ENCODE data around the gene RFTN1. TPM values are rescaled to one million over a fixed set of nuclear protein-coding genes. Genes with fewer than 3 reads are reported as not detected.

RFTN1 gene
- total and polyA plus RNA-seq, 2 experiments from 2014 or later = 3.3 to 7.2 TPM

GRCh38 chr3:16500911-16501310 is 12.6 kb downstream of the RFTN1 start:
- Histone ChIP-seq H3K27me3 (ENCODE audit: insufficient read depth) (no peaks in the 10 kb centered on the region), H3K36me3 (ENCODE audit: insufficient read depth) (no peaks in the 10 kb centered on the region; the same call in 1 of the 2 replicates), H3K4me3 (no peak overlapping the region), H3K9me2 (ENCODE audit: insufficient read depth) (peaks cover 7% of the 10 kb centered on the region; the same call in 1 of the 2 replicates), H3F3A (replicated peaks; ENCODE audit: low read depth) (no peaks in the 10 kb centered on the region), H3K4me2 (no peak overlapping the region), H2AFZ (no peak overlapping the region), H3K4me1 (ENCODE audit: insufficient read depth) (peaks cover 18% of the 10 kb centered on the region), H3K79me2 (replicated peaks; ENCODE audit: insufficient read depth) (no peaks in the 10 kb centered on the region), H3K27ac (ENCODE audit: low read depth) (no peak overlapping the region), H4K20me1 (replicated peaks; ENCODE audit: insufficient read depth) (no peaks in the 10 kb centered on the region)
- Mint-ChIP-seq H3K36me3 (ENCODE audit: low read depth) (no peaks in the 10 kb centered on the region; the same call in 2 of the 3 replicates), H3K27me3 (ENCODE audit: insufficient read depth, low read depth, poor library complexity) (peaks cover 2% of the 10 kb centered on the region), H3K4me1 (peaks cover 16% of the 10 kb centered on the region), H3K27ac (no peak overlapping the region), H3K9me3 (no peaks in the 10 kb centered on the region), H3K4me3 (no peak overlapping the region)
- TF ChIP-seq ZNF331 (CRISPR knock-in tag; IDR thresholded peaks at IDR 0.05; ENCODE audit: low read depth) = no peak
- no peak for TF ChIP-seq JUNB (IDR thresholded peaks at IDR 0.05; ENCODE audit: unreplicated experiment)
- TF ChIP-seq EZH2phosphoT487 (IDR thresholded peaks at IDR 0.05; ENCODE audit: unreplicated experiment) = no peak
- no peak for TF ChIP-seq EZH2 (IDR thresholded peaks at IDR 0.05; ENCODE audit: low read depth, unreplicated experiment)
- TF ChIP-seq, protein P1, sequence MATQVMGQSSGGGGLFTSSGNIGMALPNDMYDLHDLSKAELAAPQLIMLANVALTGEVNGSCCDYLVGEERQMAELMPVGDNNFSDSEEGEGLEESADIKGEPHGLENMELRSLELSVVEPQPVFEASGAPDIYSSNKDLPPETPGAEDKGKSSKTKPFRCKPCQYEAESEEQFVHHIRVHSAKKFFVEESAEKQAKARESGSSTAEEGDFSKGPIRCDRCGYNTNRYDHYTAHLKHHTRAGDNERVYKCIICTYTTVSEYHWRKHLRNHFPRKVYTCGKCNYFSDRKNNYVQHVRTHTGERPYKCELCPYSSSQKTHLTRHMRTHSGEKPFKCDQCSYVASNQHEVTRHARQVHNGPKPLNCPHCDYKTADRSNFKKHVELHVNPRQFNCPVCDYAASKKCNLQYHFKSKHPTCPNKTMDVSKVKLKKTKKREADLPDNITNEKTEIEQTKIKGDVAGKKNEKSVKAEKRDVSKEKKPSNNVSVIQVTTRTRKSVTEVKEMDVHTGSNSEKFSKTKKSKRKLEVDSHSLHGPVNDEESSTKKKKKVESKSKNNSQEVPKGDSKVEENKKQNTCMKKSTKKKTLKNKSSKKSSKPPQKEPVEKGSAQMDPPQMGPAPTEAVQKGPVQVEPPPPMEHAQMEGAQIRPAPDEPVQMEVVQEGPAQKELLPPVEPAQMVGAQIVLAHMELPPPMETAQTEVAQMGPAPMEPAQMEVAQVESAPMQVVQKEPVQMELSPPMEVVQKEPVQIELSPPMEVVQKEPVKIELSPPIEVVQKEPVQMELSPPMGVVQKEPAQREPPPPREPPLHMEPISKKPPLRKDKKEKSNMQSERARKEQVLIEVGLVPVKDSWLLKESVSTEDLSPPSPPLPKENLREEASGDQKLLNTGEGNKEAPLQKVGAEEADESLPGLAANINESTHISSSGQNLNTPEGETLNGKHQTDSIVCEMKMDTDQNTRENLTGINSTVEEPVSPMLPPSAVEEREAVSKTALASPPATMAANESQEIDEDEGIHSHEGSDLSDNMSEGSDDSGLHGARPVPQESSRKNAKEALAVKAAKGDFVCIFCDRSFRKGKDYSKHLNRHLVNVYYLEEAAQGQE (IDR thresholded peaks at IDR 0.05; ENCODE audit: unreplicated experiment) = no peak
- no peak for TF ChIP-seq POLR2AphosphoS5 (IDR thresholded peaks at IDR 0.05; ENCODE audit: low read depth)
- no peak for TF ChIP-seq STAT1 (IDR thresholded peaks at IDR 0.05; ENCODE audit: unreplicated experiment)
- ATAC-seq (no peak), DNase-seq (ENCODE audit: low spot score) (no peak)

DNA sequence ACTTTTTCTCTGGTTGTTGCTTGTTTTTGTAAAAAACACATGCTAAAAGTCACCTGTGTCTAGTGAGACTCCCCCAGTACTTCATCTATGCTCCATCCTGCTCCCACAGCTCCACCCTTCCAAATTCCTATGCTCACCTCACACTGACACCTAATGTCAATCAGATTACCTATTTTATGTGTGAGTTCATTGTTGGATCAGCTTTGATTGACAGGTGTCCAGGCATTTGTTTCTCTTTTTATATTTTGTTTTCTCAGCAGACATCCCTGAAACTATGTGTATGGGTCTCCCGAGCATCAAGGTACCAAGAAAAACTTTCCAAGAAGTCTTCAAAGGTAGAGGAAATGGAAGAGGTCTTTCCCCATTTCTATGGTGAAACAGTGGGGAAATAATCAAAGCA is 13.4 kb downstream of the RFTN1 start:
- peaks cover 4% of the 10 kb centered on the region for H3K27me3 Mint-ChIP-seq (ENCODE audit: insufficient read depth, low read depth, poor library complexity)
- H3K27ac ChIP-seq (ENCODE audit: low read depth) = no peak overlapping the region
- H3K4me1 ChIP-seq (ENCODE audit: insufficient read depth) = peaks cover 24% of the 10 kb centered on the region
- no peaks in the 10 kb centered on the region for H3K27me3 ChIP-seq (ENCODE audit: insufficient read depth)
- H3K27ac Mint-ChIP-seq = no peak overlapping the region
- no peak overlapping the region for H3K4me3 ChIP-seq
- peaks cover 7% of the 10 kb centered on the region; the same call in 1 of the 2 replicates for H3K9me2 ChIP-seq (ENCODE audit: insufficient read depth)
- H3K4me3 Mint-ChIP-seq = no peak overlapping the region
- DNase-seq (ENCODE audit: low spot score) (no peak), ATAC-seq (no peak)
- no peaks in the 10 kb centered on the region for H3K9me3 Mint-ChIP-seq
- peaks cover 23% of the 10 kb centered on the region for H3K4me1 Mint-ChIP-seq
- H2AFZ ChIP-seq = no peak overlapping the region
- no peaks in the 10 kb centered on the region for H3K79me2 ChIP-seq (replicated peaks; ENCODE audit: insufficient read depth)
- H4K20me1 ChIP-seq (replicated peaks; ENCODE audit: insufficient read depth) = no peaks in the 10 kb centered on the region
- H3K36me3 Mint-ChIP-seq (ENCODE audit: low read depth) = no peaks in the 10 kb centered on the region; the same call in 2 of the 3 replicates
- no peak overlapping the region for H3K4me2 ChIP-seq
- no peaks in the 10 kb centered on the region; the same call in 1 of the 2 replicates for H3K36me3 ChIP-seq (ENCODE audit: insufficient read depth)
- no peaks in the 10 kb centered on the region for H3F3A ChIP-seq (replicated peaks; ENCODE audit: low read depth)
- TF ChIP-seq, protein P1 (IDR thresholded peaks at IDR 0.05; ENCODE audit: unreplicated experiment) = no peak
- TF ChIP-seq ZNF462 (CRISPR knock-in tag; IDR thresholded peaks at IDR 0.05) = no peak
- no peak for TF ChIP-seq EZH2 (IDR thresholded peaks at IDR 0.05; ENCODE audit: low read depth, unreplicated experiment)

All from GM23338 (cell line).